Stimulated activated naive CD8-positive, alpha-beta T cell treated with anti-CD3 and anti-CD28 coated beads, Interleukin-15, Interleukin-2, amounts not matched to agents 100 ng/mL and 50 ng/mL, for 24 hours (primary cell): ENCODE data around the gene TP53AIP1.
"Not testable (repeated sequence)": the region's sequence is repeated elsewhere in the genome, so short reads cannot be mapped to it uniquely, and the experiment has no call there.

Source experiments
- H3K27ac Mint-ChIP-seq: one replicate; pipeline ENCODE4 v1.8.0; 2021; ENCODE audit warnings: mild to moderate bottlenecking, mixed read lengths
- H3K27me3 Mint-ChIP-seq: one replicate; pipeline ENCODE4 v1.8.0; 2021; ENCODE audit warnings: mixed read lengths
- H3K36me3 Mint-ChIP-seq: one replicate; pipeline ENCODE4 v1.8.0; 2021; ENCODE audit warnings: low read depth, mixed read lengths
- H3K4me1 Mint-ChIP-seq: one replicate; pipeline ENCODE4 v1.8.0; 2021; ENCODE audit warnings: low read depth, mixed read lengths
- H3K4me3 Mint-ChIP-seq: one replicate; pipeline ENCODE4 v1.8.0; 2021; ENCODE audit warnings: mild to moderate bottlenecking, mixed read lengths
- H3K9me3 Mint-ChIP-seq: one replicate; pipeline ENCODE4 v1.8.0; 2021; ENCODE audit warnings: mixed read lengths

TP53AIP1 gene

DNA sequence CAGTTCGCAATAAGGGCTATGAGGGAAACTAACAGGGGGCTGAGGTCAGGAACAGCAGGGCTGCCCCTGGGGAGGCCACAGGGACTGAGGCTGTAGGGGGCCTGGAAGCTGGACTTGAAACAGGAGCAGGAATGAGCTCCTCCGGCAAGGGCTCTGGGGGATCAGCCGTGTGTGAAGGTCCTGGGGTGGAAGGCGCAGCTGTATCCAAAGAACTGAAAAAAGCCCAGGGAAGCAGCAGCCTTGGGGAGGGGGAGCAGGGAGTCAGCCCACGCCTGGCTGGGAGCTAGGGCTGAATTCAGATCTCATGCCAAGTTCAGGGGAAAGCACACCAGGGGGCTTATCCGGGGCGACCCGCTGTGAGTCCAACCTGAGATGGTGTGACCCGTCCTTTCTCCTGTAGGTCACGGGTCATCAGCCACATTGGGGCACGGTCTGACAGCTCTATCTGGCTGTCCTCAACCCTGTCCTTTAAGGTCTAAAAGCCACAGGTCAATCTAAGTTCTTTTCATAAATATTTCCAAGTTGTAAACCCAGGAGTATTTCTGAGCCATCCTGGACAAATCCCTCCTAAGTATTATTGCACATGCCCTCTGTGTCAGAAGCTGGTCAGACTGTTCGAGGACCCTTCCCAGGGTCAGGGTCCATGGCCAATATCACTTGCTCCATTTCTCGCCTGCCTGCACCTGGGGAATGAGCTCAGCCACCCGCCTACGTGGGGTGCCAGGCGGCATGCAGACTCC, 18.0 kb downstream of the TP53AIP1 start:
- Mint-ChIP-seq H3K4me3 (no peak overlapping the region), H3K27me3 (peaks cover 3% of the 10 kb centered on the region), H3K4me1 (peaks cover 18% of the 10 kb centered on the region), H3K36me3 (no peaks in the 10 kb centered on the region), H3K9me3 (no peaks in the 10 kb centered on the region), H3K27ac (no peak overlapping the region)

DNA sequence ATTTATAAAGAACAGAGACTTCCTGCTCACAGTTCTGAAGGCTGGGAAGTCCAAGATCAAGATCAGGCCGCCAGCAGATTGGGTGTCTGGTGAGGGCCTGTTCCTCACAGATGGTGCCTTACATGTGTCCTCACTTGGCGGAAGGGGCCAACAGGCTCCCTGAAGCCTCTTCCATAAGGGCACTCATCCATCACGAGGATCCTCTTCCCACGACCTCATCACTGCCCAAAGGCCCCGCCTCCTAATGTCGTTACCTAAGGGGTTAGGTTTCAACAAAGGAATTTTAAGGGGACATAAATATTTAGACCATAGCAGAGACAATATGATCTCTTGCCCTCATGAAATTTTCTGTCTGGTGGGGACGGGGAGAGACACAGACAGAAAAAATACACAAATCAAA, 18.6 kb downstream of the TP53AIP1 start:
- peaks cover 7% of the 10 kb centered on the region for H3K27me3 Mint-ChIP-seq
- no peak overlapping the region for H3K4me3 Mint-ChIP-seq
- H3K9me3 Mint-ChIP-seq = no peaks in the 10 kb centered on the region
- peaks cover 17% of the 10 kb centered on the region for H3K4me1 Mint-ChIP-seq
- no peaks in the 10 kb centered on the region for H3K36me3 Mint-ChIP-seq
- no peak overlapping the region for H3K27ac Mint-ChIP-seq

DNA sequence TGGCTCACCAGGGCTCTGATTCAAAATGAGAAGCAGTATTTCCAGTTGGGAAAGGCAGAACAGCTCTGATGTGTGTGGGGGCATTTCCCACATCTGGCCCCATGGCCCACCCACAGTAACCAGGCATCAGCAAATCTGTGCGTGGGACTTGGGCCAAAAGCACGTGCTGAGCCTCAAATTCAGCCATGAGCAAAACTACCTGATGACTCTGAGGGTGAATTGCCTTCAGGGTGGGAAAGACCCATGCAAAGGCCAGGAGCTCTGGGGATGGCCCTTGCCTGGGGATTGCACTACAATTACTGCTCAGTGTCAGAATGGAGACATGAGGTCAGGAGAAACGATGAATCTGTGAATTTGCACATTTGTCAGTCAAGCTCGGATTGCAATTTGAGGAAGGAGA, 20.9 kb downstream of the TP53AIP1 start:
- H3K27me3 Mint-ChIP-seq = peaks cover 13% of the 10 kb centered on the region
- H3K4me3 Mint-ChIP-seq = no peak overlapping the region
- H3K4me1 Mint-ChIP-seq = peaks cover 11% of the 10 kb centered on the region
- H3K27ac Mint-ChIP-seq = no peak overlapping the region
- H3K9me3 Mint-ChIP-seq = no peaks in the 10 kb centered on the region
- H3K36me3 Mint-ChIP-seq = no peaks in the 10 kb centered on the region

DNA sequence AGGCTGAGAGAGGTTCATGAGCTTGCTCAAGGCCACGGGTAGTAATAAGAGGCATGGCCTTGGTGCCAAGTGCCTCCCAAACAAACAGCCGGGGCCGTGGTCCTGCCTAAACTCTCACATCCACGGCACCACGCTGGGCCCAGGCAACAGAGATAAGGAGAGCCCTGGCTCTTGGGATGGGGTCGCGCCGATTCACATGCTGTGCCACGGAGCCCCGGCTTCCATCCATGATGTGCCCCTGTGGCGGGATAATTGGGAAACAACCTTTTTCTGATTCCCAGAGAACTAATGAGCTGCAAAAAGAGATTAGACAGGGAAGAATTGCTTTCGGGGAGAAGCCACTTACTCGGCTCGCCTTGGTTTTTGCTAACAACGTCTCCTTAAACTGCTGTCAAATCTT, 22.0 kb downstream of the TP53AIP1 start:
- Mint-ChIP-seq H3K27ac (no peak overlapping the region), H3K4me3 (no peak overlapping the region), H3K4me1 (peaks cover 11% of the 10 kb centered on the region), H3K27me3 (peaks cover 19% of the 10 kb centered on the region), H3K9me3 (peaks cover 4% of the 10 kb centered on the region), H3K36me3 (no peaks in the 10 kb centered on the region)

DNA sequence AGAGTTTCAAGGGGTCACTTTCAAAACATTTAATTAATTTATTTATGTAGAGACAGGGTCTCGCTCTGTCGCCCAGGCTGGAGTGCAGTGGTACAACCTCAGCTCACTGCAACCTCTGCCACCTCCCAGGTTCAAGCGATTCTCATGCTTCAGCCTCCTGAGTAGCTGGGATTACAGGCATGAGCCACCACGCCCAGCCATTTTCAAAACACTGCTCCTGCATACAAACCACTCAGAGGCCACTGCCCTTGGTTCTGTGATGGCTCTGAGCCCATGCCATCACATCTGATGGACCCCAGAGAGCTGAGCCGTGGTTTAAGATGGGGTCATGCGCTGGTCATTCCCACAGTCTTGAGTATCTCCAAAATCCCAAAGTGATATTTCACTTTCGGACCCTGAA, 23.0 kb downstream of the TP53AIP1 start:
- H3K4me3 Mint-ChIP-seq, H3K27ac Mint-ChIP-seq: not testable (repeated sequence)
- peaks cover 11% of the 10 kb centered on the region for H3K4me1 Mint-ChIP-seq

DNA sequence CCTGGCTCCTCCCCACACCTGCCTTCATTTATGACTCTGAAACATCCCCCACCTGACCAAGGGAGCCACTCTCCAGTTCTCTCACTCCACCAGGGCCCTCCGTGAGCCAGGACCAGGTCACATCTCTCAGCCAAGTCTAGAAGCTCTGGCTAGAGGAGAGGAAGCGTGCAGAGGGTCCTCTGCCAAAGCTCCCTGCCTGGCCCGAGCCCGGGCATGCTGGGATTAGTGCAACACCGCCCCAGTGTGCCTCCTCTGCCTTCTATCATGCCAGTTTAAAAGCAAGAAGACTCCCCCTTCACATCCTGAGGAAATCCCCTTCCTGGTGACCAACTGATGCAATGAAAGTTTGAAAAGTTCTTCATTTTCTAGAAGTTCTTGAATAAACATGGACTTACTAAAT, 23.5 kb downstream of the TP53AIP1 start:
- Mint-ChIP-seq H3K27me3 (peaks cover 25% of the 10 kb centered on the region), H3K27ac (no peak overlapping the region), H3K36me3 (no peaks in the 10 kb centered on the region), H3K4me3 (no peak overlapping the region), H3K9me3 (peaks cover 6% of the 10 kb centered on the region), H3K4me1 (peaks cover 11% of the 10 kb centered on the region)

More for the DNA sequence above, 23.0 kb downstream of the TP53AIP1 start:
- H3K27me3 Mint-ChIP-seq = peaks cover 25% of the 10 kb centered on the region
- not testable (repeated sequence) for H3K9me3 Mint-ChIP-seq, H3K36me3 Mint-ChIP-seq

DNA sequence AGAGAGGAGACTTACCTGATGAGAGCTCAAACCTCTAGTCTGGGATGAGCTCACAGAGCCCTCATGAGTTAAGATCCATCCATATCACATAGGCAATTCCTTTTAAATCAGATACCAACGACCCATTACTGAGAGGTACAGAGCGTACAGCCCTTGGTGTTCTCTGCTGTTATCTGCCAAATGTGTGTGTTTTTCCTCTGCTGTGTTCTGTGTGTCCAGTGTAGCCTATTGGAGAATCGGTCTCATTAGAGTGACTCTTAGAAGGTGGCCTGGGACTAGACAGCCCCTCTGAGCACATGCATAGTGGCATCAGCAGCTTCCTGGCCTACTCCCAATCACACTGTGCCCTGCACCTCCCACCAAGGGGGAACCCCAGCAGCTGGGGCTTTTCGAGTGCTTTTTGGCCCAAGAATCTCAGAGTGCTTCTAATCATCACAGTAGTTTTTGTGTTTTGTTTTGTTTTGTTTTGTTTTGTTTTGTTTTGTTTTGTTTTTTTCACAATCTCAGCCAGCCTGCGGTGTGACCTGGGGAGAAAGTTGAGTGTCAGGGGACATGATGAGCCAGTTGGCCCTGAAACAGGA, 25.4 kb downstream of the TP53AIP1 start:
- Mint-ChIP-seq H3K4me3 (no peak overlapping the region), H3K4me1 (peaks cover 11% of the 10 kb centered on the region), H3K9me3 (peaks cover 6% of the 10 kb centered on the region), H3K27me3 (peaks cover 28% of the 10 kb centered on the region), H3K27ac (no peak overlapping the region), H3K36me3 (no peaks in the 10 kb centered on the region)

DNA sequence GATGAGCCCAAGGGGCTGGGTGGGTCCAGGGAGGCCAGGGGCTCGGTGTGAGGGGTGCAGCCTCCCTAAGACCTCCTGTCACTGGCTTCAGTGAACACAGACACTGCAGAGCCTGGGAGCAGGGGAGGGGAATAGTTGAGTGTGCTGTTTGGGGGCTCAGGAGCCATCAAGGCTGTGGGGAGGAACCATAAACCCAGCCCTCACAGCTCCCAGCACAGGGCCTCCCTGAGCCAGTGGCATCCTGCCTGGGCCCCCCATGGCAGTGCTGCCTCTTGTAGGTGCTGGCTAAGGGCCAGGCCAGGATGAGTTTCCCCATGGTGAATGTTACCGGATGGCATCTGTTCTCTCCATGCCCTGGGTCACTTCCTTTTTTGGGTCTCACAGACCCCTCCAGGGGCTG, 26.0 kb downstream of the TP53AIP1 start:
- H3K27me3 Mint-ChIP-seq = peaks cover 28% of the 10 kb centered on the region
- H3K36me3 Mint-ChIP-seq = no peaks in the 10 kb centered on the region
- H3K4me3 Mint-ChIP-seq = no peak overlapping the region
- H3K27ac Mint-ChIP-seq = no peak overlapping the region
- H3K4me1 Mint-ChIP-seq = peaks cover 7% of the 10 kb centered on the region
- H3K9me3 Mint-ChIP-seq = peaks cover 6% of the 10 kb centered on the region

DNA sequence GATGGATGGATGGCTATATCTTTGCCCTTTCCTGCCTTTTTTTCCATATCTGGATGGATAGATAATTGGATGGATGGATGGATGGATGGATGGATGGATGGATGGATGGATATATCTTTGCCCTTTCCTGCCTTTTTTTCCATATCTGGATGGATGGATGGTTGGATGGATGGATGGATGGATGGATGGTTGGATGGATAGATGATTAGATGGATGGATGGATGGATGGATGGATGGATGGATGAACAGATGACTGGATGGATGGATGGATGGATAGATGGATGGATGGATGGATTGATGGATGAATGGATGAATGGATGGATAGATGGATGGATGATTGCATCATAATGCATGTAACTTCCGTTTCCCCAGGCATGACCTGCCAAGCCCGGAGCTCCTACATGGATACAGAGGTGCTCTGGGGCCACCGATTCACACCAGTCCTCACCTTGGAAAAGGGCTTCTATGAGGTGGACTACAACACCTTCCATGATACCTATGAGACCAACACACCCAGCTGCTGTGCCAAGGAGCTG, 26.6 kb downstream of the TP53AIP1 start:
- Mint-ChIP-seq H3K9me3 (peaks cover 6% of the 10 kb centered on the region), H3K4me3 (no peak overlapping the region), H3K27me3 (peaks cover 30% of the 10 kb centered on the region), H3K4me1 (peaks cover 7% of the 10 kb centered on the region), H3K36me3 (no peaks in the 10 kb centered on the region), H3K27ac (peak overlapping the region; percentile 9)

DNA sequence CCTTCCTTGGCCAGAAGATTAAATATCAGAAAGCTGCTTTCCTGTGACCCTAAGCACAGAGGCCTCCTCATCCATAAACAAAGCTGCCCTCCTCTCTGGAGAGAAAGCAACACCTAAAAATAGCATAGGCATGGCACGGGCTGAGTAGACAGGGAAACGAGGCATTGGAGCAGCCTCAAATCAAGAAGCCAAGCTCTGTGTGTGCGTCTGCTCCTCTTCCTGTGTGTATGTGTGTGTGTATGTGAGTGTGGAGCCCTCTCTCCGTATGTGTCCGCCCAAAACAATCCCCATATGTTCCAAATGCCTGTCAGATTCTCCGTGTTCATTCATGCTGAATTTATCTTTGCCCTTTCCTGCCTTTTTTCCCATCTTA, 27.5 kb downstream of the TP53AIP1 start:
- H3K4me1 Mint-ChIP-seq = peaks cover 7% of the 10 kb centered on the region
- no peak overlapping the region for H3K27ac Mint-ChIP-seq
- H3K36me3 Mint-ChIP-seq = no peaks in the 10 kb centered on the region
- peaks cover 6% of the 10 kb centered on the region for H3K9me3 Mint-ChIP-seq
- H3K27me3 Mint-ChIP-seq = peaks cover 39% of the 10 kb centered on the region
- no peak overlapping the region for H3K4me3 Mint-ChIP-seq

DNA sequence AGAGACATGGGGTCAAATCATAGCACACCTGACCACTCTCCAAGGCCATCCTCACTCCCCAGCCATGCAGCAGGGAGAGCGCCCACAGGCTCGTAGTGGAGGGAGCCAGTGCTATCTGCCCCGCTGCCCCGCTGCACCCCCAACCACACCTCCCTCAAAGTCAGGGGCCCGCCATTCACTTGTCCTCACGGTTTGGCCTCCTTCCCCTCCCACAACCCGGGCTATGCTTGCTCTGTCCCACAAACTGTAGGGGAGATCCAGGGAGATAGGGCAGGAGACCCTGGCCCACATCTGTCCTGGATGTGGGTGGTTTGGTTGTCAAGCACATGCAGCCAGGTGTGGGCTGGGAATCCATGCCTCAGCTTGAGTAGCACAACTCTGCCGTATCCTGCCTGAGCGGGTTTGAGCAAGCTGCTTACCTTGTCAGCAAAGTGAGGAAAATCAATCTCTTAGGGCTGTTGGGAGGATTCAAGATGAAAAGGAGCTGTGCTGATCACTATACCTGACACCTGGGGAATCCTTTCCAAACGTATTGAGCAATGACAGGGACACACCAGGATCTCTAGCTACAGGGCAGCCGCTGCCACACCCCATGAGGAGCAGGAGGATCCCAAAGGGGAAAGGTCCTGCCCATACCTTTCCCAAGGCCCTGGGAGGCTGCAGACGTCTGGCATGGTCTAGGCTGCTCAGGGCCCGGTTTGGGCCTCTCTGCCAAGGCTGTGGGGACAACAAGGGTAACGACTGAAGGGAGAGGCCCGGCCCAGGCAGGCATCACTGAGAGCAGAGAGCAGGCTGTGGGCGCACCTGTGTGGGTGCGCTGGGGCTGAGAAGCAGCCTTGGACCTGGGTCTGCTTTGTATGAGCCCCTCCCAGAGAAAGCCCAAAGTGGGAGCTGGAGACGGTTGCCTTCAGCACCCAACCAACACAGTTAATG, 28.2 kb downstream of the TP53AIP1 start:
- Mint-ChIP-seq H3K4me1 (peaks cover 7% of the 10 kb centered on the region), H3K27me3 (peaks cover 45% of the 10 kb centered on the region), H3K4me3 (no peak overlapping the region), H3K9me3 (peaks cover 6% of the 10 kb centered on the region), H3K27ac (no peak overlapping the region), H3K36me3 (no peaks in the 10 kb centered on the region)

DNA sequence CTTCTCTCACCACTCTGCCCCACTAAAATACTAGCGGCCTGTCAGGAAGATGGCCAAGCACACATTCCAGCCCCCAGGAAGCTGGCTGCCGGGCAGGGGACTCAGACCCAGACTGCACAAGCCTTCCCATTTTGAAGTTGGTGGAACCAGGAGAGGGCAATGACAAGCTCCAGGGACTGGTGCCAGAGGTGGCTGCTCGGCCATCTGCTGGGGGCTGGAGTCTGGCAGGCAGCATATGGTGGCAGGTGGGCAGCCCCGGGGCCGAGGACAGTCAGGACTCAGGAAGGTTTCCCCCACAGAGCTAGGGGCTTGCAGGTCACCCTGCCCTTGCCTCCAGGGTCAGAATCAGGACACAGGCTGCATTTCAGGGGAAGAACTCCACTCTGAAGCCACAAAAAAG, 28.9 kb downstream of the TP53AIP1 start:
- Mint-ChIP-seq H3K36me3 (no peaks in the 10 kb centered on the region), H3K4me3 (no peak overlapping the region), H3K4me1 (peaks cover 3% of the 10 kb centered on the region), H3K9me3 (peaks cover 6% of the 10 kb centered on the region), H3K27me3 (peaks cover 47% of the 10 kb centered on the region), H3K27ac (no peak overlapping the region)

DNA sequence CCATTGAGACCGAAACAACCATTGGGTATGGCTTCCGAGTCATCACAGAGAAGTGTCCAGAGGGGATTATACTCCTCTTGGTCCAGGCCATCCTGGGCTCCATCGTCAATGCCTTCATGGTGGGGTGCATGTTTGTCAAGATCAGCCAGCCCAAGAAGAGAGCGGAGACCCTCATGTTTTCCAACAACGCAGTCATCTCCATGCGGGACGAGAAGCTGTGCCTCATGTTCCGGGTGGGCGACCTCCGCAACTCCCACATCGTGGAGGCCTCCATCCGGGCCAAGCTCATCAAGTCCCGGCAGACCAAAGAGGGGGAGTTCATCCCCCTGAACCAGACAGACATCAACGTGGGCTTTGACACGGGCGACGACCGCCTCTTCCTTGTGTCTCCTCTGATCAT, 31.0 kb downstream of the TP53AIP1 start:
- peaks cover 61% of the 10 kb centered on the region for H3K27me3 Mint-ChIP-seq

DNA sequence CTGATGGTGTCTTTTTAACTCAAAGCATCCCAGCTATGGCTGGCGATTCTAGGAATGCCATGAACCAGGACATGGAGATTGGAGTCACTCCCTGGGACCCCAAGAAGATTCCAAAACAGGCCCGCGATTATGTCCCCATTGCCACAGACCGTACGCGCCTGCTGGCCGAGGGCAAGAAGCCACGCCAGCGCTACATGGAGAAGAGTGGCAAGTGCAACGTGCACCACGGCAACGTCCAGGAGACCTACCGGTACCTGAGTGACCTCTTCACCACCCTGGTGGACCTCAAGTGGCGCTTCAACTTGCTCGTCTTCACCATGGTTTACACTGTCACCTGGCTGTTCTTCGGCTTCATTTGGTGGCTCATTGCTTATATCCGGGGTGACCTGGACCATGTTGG, 31.4 kb downstream of the TP53AIP1 start:
- Mint-ChIP-seq H3K4me3 (no peak overlapping the region), H3K36me3 (no peaks in the 10 kb centered on the region)

More for the DNA sequence above, 31.0 kb downstream of the TP53AIP1 start:
- no peak overlapping the region for H3K4me3 Mint-ChIP-seq
- H3K4me1 Mint-ChIP-seq = peaks cover 7% of the 10 kb centered on the region
- no peak overlapping the region for H3K27ac Mint-ChIP-seq
- no peaks in the 10 kb centered on the region for H3K36me3 Mint-ChIP-seq
- H3K9me3 Mint-ChIP-seq = peaks cover 6% of the 10 kb centered on the region

DNA sequence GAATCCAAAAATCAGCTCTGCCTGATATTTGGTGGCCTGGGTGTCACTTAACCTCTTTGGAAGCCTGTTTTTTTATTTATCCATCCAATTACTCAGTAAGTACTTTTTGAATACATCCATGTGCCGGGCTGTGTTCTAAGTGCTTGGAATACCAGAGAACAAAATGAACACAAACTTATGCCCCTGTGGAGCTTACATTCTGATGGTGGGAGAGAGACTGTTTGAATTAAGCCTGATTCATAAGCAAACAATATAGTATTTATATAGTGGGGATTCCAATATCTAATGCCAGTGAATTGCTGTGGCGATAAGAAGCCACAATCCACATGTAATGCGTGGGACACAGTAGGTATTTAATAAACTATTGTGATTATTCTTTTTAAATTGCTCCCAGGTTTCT, 32.1 kb downstream of the TP53AIP1 start:
- Mint-ChIP-seq H3K27ac (no peak overlapping the region), H3K4me3 (no peak overlapping the region), H3K27me3 (peaks cover 60% of the 10 kb centered on the region), H3K4me1 (peaks cover 13% of the 10 kb centered on the region), H3K36me3 (no peaks in the 10 kb centered on the region), H3K9me3 (peaks cover under 1% of the 10 kb centered on the region)

More for the DNA sequence above, 31.4 kb downstream of the TP53AIP1 start:
- Mint-ChIP-seq H3K27me3 (peaks cover 63% of the 10 kb centered on the region), H3K9me3 (peaks cover 6% of the 10 kb centered on the region), H3K4me1 (peaks cover 8% of the 10 kb centered on the region), H3K27ac (no peak overlapping the region)
